ENCODE results near the gene IL13.
A peak's percentile ranks its signal among the peaks of the same experiment; 100 is the strongest.

IL13 gene

DNA sequence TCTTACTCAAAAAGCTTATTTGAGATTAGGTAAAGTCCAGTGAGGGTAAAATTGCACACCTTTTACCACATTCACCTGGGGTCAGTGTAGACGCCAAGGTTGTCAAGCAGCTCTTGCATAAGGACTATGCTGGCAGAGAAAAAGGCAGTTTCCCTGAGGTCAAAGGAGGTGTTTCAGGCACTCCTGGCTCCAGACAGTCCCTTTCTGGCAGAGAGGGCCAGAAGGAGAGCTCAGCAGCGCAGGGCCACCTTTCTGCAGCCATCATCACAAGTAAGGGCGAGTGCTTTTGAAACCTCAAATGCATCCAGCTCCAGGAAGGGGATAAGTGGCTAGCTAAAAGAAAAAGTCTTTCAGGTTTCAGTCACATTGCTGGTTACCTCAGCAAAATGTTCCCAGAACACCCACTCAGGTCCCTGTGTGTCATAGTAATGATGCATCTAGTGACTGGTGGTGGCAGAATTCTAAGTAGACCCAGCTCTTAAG, 16.7 kb upstream of the IL13 start:
- ATAC-seq (replicated peaks), result no peak
- H3K4me3 Mint-ChIP-seq, result no peak overlapping the region

GRCh38 chr5:132641841-132642240, 16.1 kb upstream of the IL13 start:
- H3K4me1 Mint-ChIP-seq (ENCODE audit: low read depth in 2 of 2), result no peaks in the 10 kb centered on the region
- no peak overlapping the region for H3K4me3 Mint-ChIP-seq
- DNase-seq (no peak), ATAC-seq (replicated peaks) (no peak)
- H3K27me3 Mint-ChIP-seq, result no peaks in the 10 kb centered on the region
- peaks cover 43% of the 10 kb centered on the region for H3K36me3 Mint-ChIP-seq (ENCODE audit: insufficient read depth)
- H3K27ac Mint-ChIP-seq, result no peak overlapping the region
- H3K9me3 Mint-ChIP-seq, result no peaks in the 10 kb centered on the region

More for the DNA sequence above, 16.7 kb upstream of the IL13 start:
- no peaks in the 10 kb centered on the region for H3K27me3 Mint-ChIP-seq
- peak overlapping the region in 1 of 2 donors; percentile 65 for H3K27ac Mint-ChIP-seq
- H3K4me1 Mint-ChIP-seq (ENCODE audit: low read depth in 2 of 2), result no peaks in the 10 kb centered on the region
- no peak for DNase-seq
- H3K9me3 Mint-ChIP-seq, result no peaks in the 10 kb centered on the region
- peaks cover 43% of the 10 kb centered on the region for H3K36me3 Mint-ChIP-seq (ENCODE audit: insufficient read depth)

DNA sequence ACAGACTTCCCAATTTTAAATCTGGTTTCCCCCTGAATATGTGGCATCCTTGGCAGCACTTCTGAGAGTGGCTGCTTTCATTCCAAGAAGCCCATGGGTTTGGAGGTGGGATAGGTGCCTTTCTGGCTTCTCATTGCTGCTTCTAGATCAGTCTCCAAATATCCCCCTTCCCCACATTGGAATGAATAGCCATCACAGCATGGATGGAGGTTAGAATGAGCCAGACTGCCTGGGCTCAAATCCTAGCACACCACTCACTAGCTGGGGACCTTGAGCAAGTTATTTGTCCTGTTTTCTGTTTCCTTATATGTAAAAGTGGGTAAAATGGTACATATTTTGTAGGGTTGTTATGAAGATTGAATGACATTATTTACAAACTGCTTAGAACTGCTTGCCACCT, 13.8 kb upstream of the IL13 start:
- no peak for ATAC-seq (replicated peaks)
- DNase-seq, result no peak
- H3K4me1 Mint-ChIP-seq (ENCODE audit: low read depth in 2 of 2), result no peaks in the 10 kb centered on the region
- H3K27ac Mint-ChIP-seq, result no peak overlapping the region
- no peaks in the 10 kb centered on the region for H3K27me3 Mint-ChIP-seq
- no peak overlapping the region for H3K4me3 Mint-ChIP-seq
- peaks cover 7 to 11% of the 10 kb centered on the region in 2 donors for H3K9me3 Mint-ChIP-seq
- H3K36me3 Mint-ChIP-seq (ENCODE audit: insufficient read depth), result peaks cover 25% of the 10 kb centered on the region

DNA sequence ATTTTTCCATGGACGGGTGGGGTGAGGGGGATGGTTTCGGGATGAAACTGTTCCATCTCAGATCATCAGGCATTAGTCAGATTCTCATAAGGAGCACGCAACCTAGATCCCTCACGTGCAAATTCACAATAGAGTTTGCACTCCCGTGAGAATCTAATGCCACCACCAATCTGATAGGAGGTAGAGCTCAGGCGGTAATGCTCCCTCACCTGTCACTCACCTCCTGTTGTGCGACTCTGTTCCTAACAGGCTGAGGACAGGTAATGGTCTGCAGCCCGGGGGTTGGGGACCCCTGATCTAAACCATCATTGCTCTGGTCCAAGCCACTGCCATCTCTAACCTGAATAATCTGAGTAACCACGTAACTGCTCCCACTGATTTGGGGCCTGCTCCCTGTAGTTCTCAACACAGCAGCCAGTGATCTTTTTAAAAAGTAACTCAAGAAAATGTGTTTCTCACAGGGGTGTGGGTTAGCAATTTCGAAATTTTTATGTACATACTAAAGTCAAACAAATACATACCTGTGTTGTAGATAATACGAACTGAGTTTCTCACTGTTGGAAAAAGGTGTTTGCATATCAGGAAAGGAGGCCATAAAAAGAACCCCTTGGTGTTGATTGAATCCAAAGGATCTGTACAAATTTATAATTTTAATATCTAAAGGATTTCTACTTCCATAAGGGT, 11.2 kb upstream of the IL13 start:
- DNase-seq, result no peak
- no peak for ATAC-seq (replicated peaks)
- Mint-ChIP-seq H3K9me3 (peaks cover 7 to 11% of the 10 kb centered on the region in 2 donors), H3K27ac (no peak overlapping the region), H3K4me3 (no peak overlapping the region), H3K27me3 (no peaks in the 10 kb centered on the region), H3K36me3 (ENCODE audit: insufficient read depth) (peaks cover 14% of the 10 kb centered on the region), H3K4me1 (ENCODE audit: low read depth in 2 of 2) (no peaks in the 10 kb centered on the region)

GRCh38 chr5:132647473-132647872, 10.5 kb upstream of the IL13 start:
- Mint-ChIP-seq H3K4me1 (ENCODE audit: low read depth in 2 of 2) (no peaks in the 10 kb centered on the region), H3K9me3 (peaks cover 7 to 11% of the 10 kb centered on the region in 2 donors), H3K4me3 (no peak overlapping the region), H3K36me3 (ENCODE audit: insufficient read depth) (peaks cover 6% of the 10 kb centered on the region), H3K27ac (no peak overlapping the region), H3K27me3 (no peaks in the 10 kb centered on the region)
- DNase-seq (no peak), ATAC-seq (replicated peaks) (no peak)

- H3K4me3 Mint-ChIP-seq, result no peak overlapping the region
- H3K9me3 Mint-ChIP-seq, result peaks cover 7 to 11% of the 10 kb centered on the region in 2 donors
- H3K4me1 Mint-ChIP-seq (ENCODE audit: low read depth in 2 of 2), result no peaks in the 10 kb centered on the region
- no peak overlapping the region for H3K27ac Mint-ChIP-seq
- ATAC-seq (replicated peaks) (no peak), DNase-seq (no peak)
- H3K27me3 Mint-ChIP-seq, result peaks cover 0 to under 1% of the 10 kb centered on the region in 2 donors
- no peaks in the 10 kb centered on the region for H3K36me3 Mint-ChIP-seq (ENCODE audit: insufficient read depth)
Observed at GRCh38 chr5:132648355-132648754, 9.6 kb upstream of the IL13 start.

GRCh38 chr5:132651838-132652469, 6.0 kb upstream of the IL13 start:
- Mint-ChIP-seq H3K4me3 (no peak overlapping the region), H3K27ac (no peak overlapping the region), H3K4me1 (ENCODE audit: low read depth in 2 of 2) (peaks cover 6% of the 10 kb centered on the region in 2 donors), H3K27me3 (peaks cover 11 to 29% of the 10 kb centered on the region in 2 donors), H3K9me3 (peaks cover 7 to 11% of the 10 kb centered on the region in 2 donors), H3K36me3 (ENCODE audit: insufficient read depth) (peaks cover 3% of the 10 kb centered on the region)
- ATAC-seq (replicated peaks), result no peak
- no peak for DNase-seq

DNA sequence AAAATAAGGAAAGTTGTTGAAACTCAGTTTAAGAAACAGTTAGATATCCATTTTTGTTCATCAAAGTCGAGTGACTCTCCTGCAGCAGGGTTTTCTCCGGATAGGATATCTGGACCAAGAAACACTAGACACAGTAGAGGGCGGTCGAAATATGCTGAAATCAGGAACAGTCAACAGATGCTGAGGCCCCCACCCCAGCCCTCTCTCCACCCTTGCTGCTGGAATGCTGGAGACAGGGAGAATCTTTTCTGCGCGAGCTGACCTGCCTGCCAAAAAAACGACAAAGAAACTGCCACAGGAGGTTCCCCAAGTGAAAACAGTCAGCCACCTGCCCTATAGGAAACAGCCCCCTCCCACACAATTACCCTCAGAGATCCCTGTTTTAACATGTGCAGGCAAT, 4.3 kb upstream of the IL13 start:
- peaks cover 13 to 47% of the 10 kb centered on the region in 2 donors for H3K27me3 Mint-ChIP-seq
- H3K9me3 Mint-ChIP-seq, result peaks cover 0 to under 1% of the 10 kb centered on the region in 2 donors
- H3K4me3 Mint-ChIP-seq, result no peak overlapping the region
- H3K27ac Mint-ChIP-seq, result no peak overlapping the region
- peaks cover 3% of the 10 kb centered on the region for H3K36me3 Mint-ChIP-seq (ENCODE audit: insufficient read depth)
- peaks cover 8 to 10% of the 10 kb centered on the region in 2 donors for H3K4me1 Mint-ChIP-seq (ENCODE audit: low read depth in 2 of 2)
- no peak for ATAC-seq (replicated peaks)
- DNase-seq, result no peak

GRCh38 chr5:132655821-132656773, 1.9 kb upstream of the IL13 start:
- Mint-ChIP-seq H3K4me1 (ENCODE audit: low read depth in 2 of 2) (peaks cover 11 to 16% of the 10 kb centered on the region in 2 donors), H3K27me3 (peaks cover 13 to 55% of the 10 kb centered on the region in 2 donors)

DNA sequence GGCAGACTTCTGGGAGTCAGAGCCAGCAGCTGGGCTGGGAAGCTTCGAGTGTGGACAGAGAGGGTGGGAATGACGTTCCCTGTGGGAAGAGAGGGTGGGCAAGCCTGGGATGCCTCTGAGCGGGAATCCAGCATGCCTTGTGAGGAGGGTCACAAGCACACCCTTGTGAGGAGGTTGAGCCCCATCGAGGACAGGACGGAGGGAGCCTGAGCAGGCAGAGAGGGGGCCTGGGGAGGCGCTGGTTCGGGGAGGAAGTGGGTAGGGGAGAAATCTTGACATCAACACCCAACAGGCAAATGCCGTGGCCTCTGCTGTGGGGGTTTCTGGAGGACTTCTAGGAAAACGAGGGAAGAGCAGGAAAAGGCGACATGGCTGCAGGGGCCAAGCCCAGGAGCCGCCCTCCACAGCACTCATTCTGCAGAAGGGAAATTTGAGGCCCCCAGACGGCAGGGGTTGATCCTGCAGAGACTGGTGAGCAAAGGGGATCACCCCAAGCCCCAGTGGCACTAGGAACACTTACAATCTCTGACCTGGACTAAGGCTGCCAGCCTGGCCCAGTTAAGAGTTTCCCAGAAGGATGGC, 1.1 kb upstream of the IL13 start:
- DNase-seq (no peak), ATAC-seq (replicated peaks) (peak; percentile 49)
- no peaks in the 10 kb centered on the region for H3K9me3 Mint-ChIP-seq
- H3K27ac Mint-ChIP-seq, result peak overlapping the region; percentile 49 to 88
- peaks cover 12 to 17% of the 10 kb centered on the region in 2 donors for H3K4me1 Mint-ChIP-seq (ENCODE audit: low read depth in 2 of 2)
- H3K36me3 Mint-ChIP-seq (ENCODE audit: insufficient read depth), result peaks cover 3% of the 10 kb centered on the region
- peak overlapping the region; percentile 73 to 80 for H3K4me3 Mint-ChIP-seq
- H3K27me3 Mint-ChIP-seq, result peaks cover 13 to 55% of the 10 kb centered on the region in 2 donors

More at GRCh38 chr5:132655821-132656773, 1.9 kb upstream of the IL13 start:
- ATAC-seq (replicated peaks) (peak; percentile 70), DNase-seq (peak in 2 of 3 experiments; percentile 19 to 30)
- Mint-ChIP-seq H3K9me3 (no peaks in the 10 kb centered on the region), H3K27ac (peak overlapping the region; percentile 49 to 88), H3K4me3 (peak overlapping the region; percentile 73 to 80), H3K36me3 (ENCODE audit: insufficient read depth) (peaks cover 3% of the 10 kb centered on the region)

GRCh38 chr5:132658381-132659302, 669 bp downstream of the IL13 start:
- Mint-ChIP-seq H3K27ac (no peak overlapping the region), H3K36me3 (ENCODE audit: insufficient read depth) (peaks cover 3% of the 10 kb centered on the region), H3K9me3 (no peaks in the 10 kb centered on the region), H3K4me1 (ENCODE audit: low read depth in 2 of 2) (peaks cover 23 to 26% of the 10 kb centered on the region in 2 donors), H3K4me3 (no peak overlapping the region), H3K27me3 (peaks cover 13 to 51% of the 10 kb centered on the region in 2 donors)
- ATAC-seq (replicated peaks) (no peak), DNase-seq (no peak)
